HG03196 (cell line): Measurements from ENCODE around the gene DSCAML1.

Source experiments
- ATAC-seq: cut with Tn5 transposase; IDR thresholded peaks from one replicate; pipeline ENCODE4 v1.9.1; 2021; ENCODE audit not compliant: unreplicated experiment

The DSCAML1 gene

GRCh38 chr11:117701781-117702180 is 95.2 kb downstream of the DSCAML1 start:
- ATAC-seq, result no peak

GRCh38 chr11:117700551-117700950 is 96.5 kb downstream of the DSCAML1 start:
- no peak for ATAC-seq

GRCh38 chr11:117697319-117697718 is 99.7 kb downstream of the DSCAML1 start:
- ATAC-seq, result no peak

- no peak for ATAC-seq
These were observed 100.5 kb downstream of the DSCAML1 start for GRCh38 chr11:117696540-117696939.

- no peak for ATAC-seq
These were observed 103.7 kb downstream of the DSCAML1 start for GRCh38 chr11:117693344-117693743.

- ATAC-seq, result no peak
These were observed 105.5 kb downstream of the DSCAML1 start for GRCh38 chr11:117691516-117691915.

- no peak for ATAC-seq
These were observed 105.8 kb downstream of the DSCAML1 start for GRCh38 chr11:117691218-117691514.

- no peak for ATAC-seq
These were observed 106.4 kb downstream of the DSCAML1 start for GRCh38 chr11:117690484-117691217.

- ATAC-seq, result no peak
These were observed 108.7 kb downstream of the DSCAML1 start for GRCh38 chr11:117688255-117688797.

GRCh38 chr11:117687776-117688175 is 109.2 kb downstream of the DSCAML1 start:
- ATAC-seq, result no peak

- no peak for ATAC-seq
These were observed 110.3 kb downstream of the DSCAML1 start for GRCh38 chr11:117686711-117687110.

- ATAC-seq, result no peak
These were observed 111.5 kb downstream of the DSCAML1 start for GRCh38 chr11:117685566-117685965.

- ATAC-seq, result no peak
These were observed 112.3 kb downstream of the DSCAML1 start for GRCh38 chr11:117684731-117685130.

- no peak for ATAC-seq
These were observed 112.9 kb downstream of the DSCAML1 start for GRCh38 chr11:117684111-117684510.

GRCh38 chr11:117681438-117681837 is 115.6 kb downstream of the DSCAML1 start:
- ATAC-seq, result no peak

- ATAC-seq, result no peak
These were observed 117.6 kb downstream of the DSCAML1 start for GRCh38 chr11:117679461-117679860.

GRCh38 chr11:117678658-117679406 is 118.2 kb downstream of the DSCAML1 start:
- no peak for ATAC-seq

GRCh38 chr11:117677729-117678310 is 119.2 kb downstream of the DSCAML1 start:
- ATAC-seq, result no peak

GRCh38 chr11:117676501-117676900 is 120.5 kb downstream of the DSCAML1 start:
- ATAC-seq, result no peak

- ATAC-seq, result no peak
These were observed 123.4 kb downstream of the DSCAML1 start for GRCh38 chr11:117673602-117674001.

GRCh38 chr11:117671370-117671769 is 125.6 kb downstream of the DSCAML1 start:
- ATAC-seq, result no peak

- no peak for ATAC-seq
These were observed 126.1 kb downstream of the DSCAML1 start for GRCh38 chr11:117670924-117671323.
